ENCODE results near the gene EPG5. TPM values are rescaled to one million over a fixed set of nuclear protein-coding genes. Genes with fewer than 3 reads are reported as not detected.
"Not testable (repeated sequence)": the region's sequence is repeated elsewhere in the genome, so short reads cannot be mapped to it uniquely, and the experiment has no call there.

Gene EPG5
- 10 to 100 TPM; 14.7 TPM for total RNA-seq

GRCh38 chr18:45967007-45967706 is at the start of gene EPG5:
Gene EPG5, minus strand, starts transcription at chr18:45967329. Its CDS starts 90 bp downstream, at chr18:45967239.
- POLR2A ChIA-PET: no interaction called here
- CTCF ChIA-PET: no interaction called here

- ChIA-PET POLR2A (interaction anchor here (1.4 kb wide), 1 partner anchor 60 kb away, joined by 6 read pairs; no protein-coding TSS in a partner anchor), CTCF (interaction anchor here (0.6 to 0.9 kb wide), 2 partner anchors 42 to 70 kb away, joined by 3 to 4 read pairs; no protein-coding TSS in a partner anchor)
Measured at GRCh38 chr18:46013484-46014189, 46.5 kb upstream of the EPG5 start.

GRCh38 chr18:46010676-46011075 is 43.5 kb upstream of the EPG5 start:
- ChIA-PET POLR2A (no interaction called here), CTCF (interaction anchor here (0.6 kb wide), 1 partner anchor 1331 kb away, joined by 3 read pairs; no protein-coding TSS in a partner anchor)

- POLR2A ChIA-PET: no interaction called here
- CTCF ChIA-PET: interaction anchor here (0.6 kb wide), 1 partner anchor 1331 kb away, joined by 3 read pairs; no protein-coding TSS in a partner anchor
Measured at GRCh38 chr18:46010050-46010449, 42.9 kb upstream of the EPG5 start.

GRCh38 chr18:46009125-46009840 is 42.2 kb upstream of the EPG5 start:
- POLR2A ChIA-PET: no interaction called here

GRCh38 chr18:46008531-46008930 is 41.4 kb upstream of the EPG5 start:
- CTCF ChIA-PET: no interaction called here
- POLR2A ChIA-PET: no interaction called here

More at GRCh38 chr18:46009125-46009840, 42.2 kb upstream of the EPG5 start:
- CTCF ChIA-PET: no interaction called here

GRCh38 chr18:46007165-46007564 is 40.0 kb upstream of the EPG5 start:
- ChIA-PET CTCF (no interaction called here), POLR2A (no interaction called here)

- POLR2A ChIA-PET: no interaction called here
Measured at GRCh38 chr18:46002934-46003333, 35.8 kb upstream of the EPG5 start.

GRCh38 chr18:46001892-46002291 is 34.8 kb upstream of the EPG5 start:
- ChIA-PET CTCF (no interaction called here), POLR2A (no interaction called here)

More at GRCh38 chr18:46002934-46003333, 35.8 kb upstream of the EPG5 start:
- CTCF ChIA-PET: no interaction called here

- CTCF ChIA-PET: no interaction called here
- POLR2A ChIA-PET: no interaction called here
Measured at GRCh38 chr18:46001074-46001473, 33.9 kb upstream of the EPG5 start.

GRCh38 chr18:45999536-45999935 is 32.4 kb upstream of the EPG5 start:
- POLR2A ChIA-PET: no interaction called here

GRCh38 chr18:45998244-45998643 is 31.1 kb upstream of the EPG5 start:
- CTCF ChIA-PET: interaction anchor here (0.6 to 1.4 kb wide), 3 partner anchors 16 to 84 kb away, joined by 3 to 5 read pairs (median 3); no protein-coding TSS in a partner anchor
- POLR2A ChIA-PET: no interaction called here

More at GRCh38 chr18:45999536-45999935, 32.4 kb upstream of the EPG5 start:
- CTCF ChIA-PET: no interaction called here

- CTCF ChIA-PET: interaction anchor here (0.8 to 1.4 kb wide), 2 partner anchors 15 to 24 kb away, joined by 3 to 5 read pairs; no protein-coding TSS in a partner anchor
- POLR2A ChIA-PET: interaction anchor here (0.6 kb wide), 1 partner anchor 23 kb away, joined by 3 read pairs; no protein-coding TSS in a partner anchor
Measured at GRCh38 chr18:45997700-45998151, 30.6 kb upstream of the EPG5 start.

GRCh38 chr18:45995461-45995860 is 28.3 kb upstream of the EPG5 start:
- CTCF ChIA-PET: interaction anchor here (1.0 kb wide), 1 partner anchor 58 kb away, joined by 3 read pairs; no protein-coding TSS in a partner anchor
- POLR2A ChIA-PET: no interaction called here

- ChIA-PET POLR2A (no interaction called here), CTCF (interaction anchor here (0.9 kb wide), 1 partner anchor 80 kb away, joined by 3 read pairs; no protein-coding TSS in a partner anchor)
Measured at GRCh38 chr18:45993438-45993837, 26.3 kb upstream of the EPG5 start.

GRCh38 chr18:45992527-45992926 is 25.4 kb upstream of the EPG5 start:
- CTCF ChIA-PET, POLR2A ChIA-PET: not testable (repeated sequence)

- POLR2A ChIA-PET: no interaction called here
- CTCF ChIA-PET: no interaction called here
Measured at GRCh38 chr18:45991788-45992187, 24.7 kb upstream of the EPG5 start.

GRCh38 chr18:45984546-45985235 is 17.6 kb upstream of the EPG5 start:
- ChIA-PET POLR2A (no interaction called here), CTCF (no interaction called here)

- ChIA-PET CTCF (interaction anchor here (0.7 to 1.6 kb wide), 3 partner anchors 15 to 142 kb away, joined by 3 to 4 read pairs (median 3); no protein-coding TSS in a partner anchor), POLR2A (no interaction called here)
Measured at GRCh38 chr18:45981821-45982220, 14.7 kb upstream of the EPG5 start.
